Fibroblast of pulmonary artery (primary cell): ENCODE measurements around the gene CHERP.

Experiments
- DNase-seq: peaks from one replicate; pipeline ENCODE4 v3.0.0-alpha.2; 2010; ENCODE audit warnings: low read depth
- H3K4me3 ChIP-seq: replicated peaks from 2 replicates; pipeline ENCODE4 v1.5.1; 2011; ENCODE audit warnings: low read depth, mild to moderate bottlenecking, control low read depth, low read length, moderate library complexity
- CTCF ChIP-seq: IDR thresholded peaks from 2 replicates; pipeline ENCODE4 v1.5.1; 2011; ENCODE audit warnings: mild to moderate bottlenecking, control low read depth, low read length, inconsistent platforms; ENCODE audit errors: missing control alignments

Gene CHERP

GRCh38 chr19:16529466-16530144 lies 12.6 kb downstream of the CHERP start:
- TF ChIP-seq CTCF: no peak
- DNase-seq: no peak
- no peak overlapping the region for H3K4me3 ChIP-seq

- peak; percentile 27 for DNase-seq
- no peak overlapping the region for H3K4me3 ChIP-seq
- peak; percentile 44 for TF ChIP-seq CTCF
These were observed 14.2 kb downstream of the CHERP start for GRCh38 chr19:16527971-16528521.

DNA sequence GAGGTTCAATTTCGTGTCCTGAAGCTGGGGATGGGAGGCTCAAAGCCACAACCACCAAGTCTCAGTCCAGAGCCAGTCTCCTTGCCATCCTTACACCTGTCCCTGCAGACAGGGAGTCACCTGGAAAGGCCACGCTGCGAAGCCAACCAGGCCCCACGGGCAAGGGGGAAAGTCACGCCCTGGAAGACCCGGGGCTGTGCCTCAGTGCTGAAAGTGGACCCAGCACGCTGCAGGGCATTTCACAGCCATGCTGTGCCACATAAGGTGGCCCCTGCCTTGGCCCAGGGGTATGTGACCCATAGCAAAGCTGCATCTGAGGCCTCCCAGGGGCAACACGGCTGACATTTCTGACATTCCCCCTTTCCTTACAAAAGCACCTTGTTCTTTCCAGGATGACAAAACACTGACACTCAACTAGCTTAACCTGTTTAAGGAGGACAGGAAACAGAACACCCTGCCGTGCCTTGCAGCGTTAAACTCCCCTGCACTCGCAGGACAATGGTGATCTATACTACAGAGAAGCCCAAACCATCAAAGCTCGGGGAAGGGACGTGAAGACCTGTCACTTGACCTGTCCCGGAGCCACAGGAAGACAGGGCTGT lies 14.8 kb downstream of the CHERP start:
- no peak for TF ChIP-seq CTCF
- DNase-seq: no peak
- H3K4me3 ChIP-seq: no peak overlapping the region

- no peak for TF ChIP-seq CTCF
- H3K4me3 ChIP-seq: no peak overlapping the region
- DNase-seq: no peak
These were observed 16.3 kb downstream of the CHERP start for GRCh38 chr19:16525751-16526481.

DNA sequence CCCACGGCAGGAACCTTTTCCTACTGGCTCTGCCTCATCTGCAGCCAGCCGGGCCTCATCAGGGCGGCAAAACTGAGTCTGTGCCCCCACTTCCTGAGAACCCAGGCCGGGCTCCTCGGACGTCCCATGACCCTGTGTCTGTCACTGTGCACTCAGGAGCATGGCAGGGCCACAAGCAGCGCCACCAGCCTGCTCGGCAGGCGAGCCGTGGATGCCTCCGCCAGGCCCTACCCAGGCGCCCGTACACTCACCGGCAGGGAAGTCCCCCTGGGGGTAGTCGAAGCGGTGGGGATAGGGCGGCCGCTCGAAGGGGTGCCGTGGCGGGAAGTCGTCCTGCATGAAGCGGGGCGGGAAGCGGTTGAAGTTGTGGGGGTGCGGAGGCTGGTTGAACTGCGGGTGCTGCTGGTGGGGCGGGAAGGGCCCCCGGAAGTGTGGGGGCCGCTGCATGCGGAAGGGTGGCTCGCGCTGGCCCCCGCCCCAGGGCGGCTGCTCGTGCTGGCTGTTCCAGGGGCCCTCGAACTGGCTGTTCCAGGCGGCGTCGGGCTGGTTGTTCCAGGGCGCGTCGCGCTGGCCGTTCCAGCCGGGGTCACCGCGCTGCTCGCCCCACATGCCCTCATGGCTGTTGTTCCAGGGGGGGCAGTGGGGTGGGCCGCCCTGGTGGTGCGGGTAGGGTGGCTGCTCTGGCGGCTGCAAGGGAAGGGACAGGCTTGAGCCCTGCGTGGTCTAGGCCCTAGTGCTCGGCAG lies 17.1 kb downstream of the CHERP start:
- no peak for DNase-seq
- H3K4me3 ChIP-seq: no peak overlapping the region
- no peak for TF ChIP-seq CTCF

DNA sequence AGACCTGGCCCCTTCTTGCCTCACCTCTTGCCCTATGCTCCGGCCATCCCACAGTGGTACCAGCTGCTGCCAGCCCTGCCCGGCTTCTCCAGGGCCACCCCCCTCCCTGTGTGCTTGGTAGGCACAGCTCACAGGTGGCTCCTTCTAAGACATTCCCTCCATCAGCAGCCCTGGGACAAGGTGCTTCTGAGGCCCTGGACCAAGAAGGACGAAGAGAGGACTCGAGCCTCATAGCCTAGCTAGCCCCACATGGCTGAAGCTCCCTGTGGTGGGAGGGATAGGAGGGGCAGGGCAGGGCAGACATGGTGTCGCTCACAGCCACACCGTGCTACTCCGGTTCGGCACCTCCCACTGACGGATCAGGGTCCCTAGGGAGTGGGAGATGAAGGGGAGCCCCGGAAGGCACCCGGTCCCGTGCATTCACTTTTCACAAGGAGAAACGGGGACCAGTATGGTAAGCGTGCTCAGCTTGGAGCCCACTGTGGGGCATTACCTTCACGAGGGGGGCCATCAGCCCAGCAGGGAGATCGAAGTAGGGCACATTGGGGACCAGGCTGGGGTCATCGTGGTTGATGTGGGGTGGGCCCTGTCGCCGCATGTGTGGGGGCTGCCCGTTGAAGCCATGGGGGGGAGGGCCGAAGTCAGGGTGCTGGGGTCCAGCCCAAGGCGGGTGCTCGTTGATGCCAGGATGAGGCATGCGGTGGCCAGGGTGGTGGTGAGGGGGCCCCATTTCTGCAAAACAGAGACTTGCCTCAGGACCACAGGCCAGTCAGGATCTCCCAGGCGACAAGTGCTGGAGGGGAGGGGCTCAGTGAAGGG lies 19.5 kb downstream of the CHERP start:
- no peak for DNase-seq
- H3K4me3 ChIP-seq: no peak overlapping the region
- TF ChIP-seq CTCF: no peak
